ENCODE data around the gene SPCS3.
A peak's percentile ranks its signal among the peaks of the same experiment; 100 is the strongest.
"Not testable (repeated sequence)": the region's sequence is repeated elsewhere in the genome, so short reads cannot be mapped to it uniquely, and the experiment has no call there.

Gene SPCS3

DNA sequence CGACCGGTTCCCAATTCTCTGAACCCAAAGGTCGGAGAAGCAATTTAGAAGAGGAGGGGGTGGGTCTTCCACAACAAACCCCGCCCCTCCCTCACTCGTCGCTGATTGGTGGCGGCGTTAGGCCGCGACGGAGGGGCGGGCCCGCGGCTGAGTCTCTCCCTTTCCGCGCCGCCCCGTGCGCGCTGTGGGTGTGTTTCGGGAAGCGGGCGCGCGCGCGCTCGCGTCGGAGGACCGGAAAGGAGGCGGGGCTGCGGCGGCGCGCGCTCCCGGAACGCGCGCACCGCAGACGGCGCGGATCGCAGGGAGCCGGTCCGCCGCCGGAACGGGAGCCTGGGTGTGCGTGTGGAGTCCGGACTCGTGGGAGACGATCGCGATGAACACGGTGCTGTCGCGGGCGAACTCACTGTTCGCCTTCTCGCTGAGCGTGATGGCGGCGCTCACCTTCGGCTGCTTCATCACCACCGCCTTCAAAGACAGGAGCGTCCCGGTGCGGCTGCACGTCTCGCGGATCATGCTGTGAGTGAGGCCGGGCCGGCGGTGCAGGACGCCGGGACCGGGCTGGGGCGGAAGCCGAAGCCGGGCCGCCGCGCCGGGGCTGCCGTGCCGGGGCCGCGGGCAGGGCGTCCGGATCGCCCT is at the start of gene SPCS3:
TSS of gene SPCS3 (plus strand) at position 263 of the 636 bp plus-strand sequence. CDS start at position 374, 111 bp downstream.
- DNase-seq (ENCODE audit: low read depth in 2 of 2): peak; percentile 90

DNA sequence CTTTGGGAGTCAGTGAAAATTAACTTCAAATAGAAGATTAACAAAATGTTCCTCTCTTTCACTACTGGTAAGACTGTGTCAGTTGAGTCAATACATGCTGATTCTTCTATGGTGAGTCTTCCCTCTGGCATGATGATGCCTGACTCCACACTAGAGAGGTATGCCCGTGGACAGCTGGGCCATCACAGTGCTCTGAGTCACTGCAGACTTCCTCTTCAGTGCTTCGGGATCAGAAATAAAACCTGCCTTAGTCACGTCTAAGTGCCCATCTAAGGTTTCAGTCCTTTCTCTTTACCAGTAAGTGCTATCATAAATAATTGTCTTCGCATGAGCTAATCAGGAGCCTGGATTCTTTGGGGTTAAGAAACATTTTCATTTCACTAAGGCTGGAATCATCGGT is 49.1 kb upstream of the SPCS3 start:
- DNase-seq (ENCODE audit: low read depth in 2 of 2): no peak

GRCh38 chr4:176271749-176272148 is 48.0 kb upstream of the SPCS3 start:
- no peak for DNase-seq (ENCODE audit: low read depth in 2 of 2)

DNA sequence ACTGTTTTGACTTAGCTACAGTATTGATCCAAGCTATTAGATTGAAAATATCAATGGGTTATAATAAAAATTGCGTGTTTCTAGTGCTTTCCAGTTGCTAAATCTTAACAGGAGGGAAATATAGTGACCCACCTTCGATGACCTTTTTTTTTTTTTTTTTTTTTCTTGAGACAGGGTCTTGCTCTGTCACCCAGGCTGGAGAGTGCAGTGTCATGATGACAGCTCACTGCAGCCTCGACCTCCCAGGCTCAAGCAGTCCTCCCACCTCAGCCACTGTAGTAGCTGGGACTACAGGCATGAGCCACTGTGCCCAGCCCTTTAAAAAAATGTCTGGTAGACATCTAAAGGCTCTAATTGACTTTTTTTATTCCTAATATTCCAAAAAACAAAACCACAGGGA is 47.0 kb upstream of the SPCS3 start:
- DNase-seq (ENCODE audit: low read depth in 2 of 2): no peak

GRCh38 chr4:176273736-176274135 is 46.0 kb upstream of the SPCS3 start:
- no peak for DNase-seq (ENCODE audit: low read depth in 2 of 2)

- DNase-seq (ENCODE audit: low read depth in 2 of 2): no peak
These were observed 45.3 kb upstream of the SPCS3 start for GRCh38 chr4:176274441-176274840.

- DNase-seq (ENCODE audit: low read depth in 2 of 2): no peak
These were observed 43.1 kb upstream of the SPCS3 start for GRCh38 chr4:176276710-176277109.

GRCh38 chr4:176277162-176277904 is 42.4 kb upstream of the SPCS3 start:
- DNase-seq (ENCODE audit: low read depth in 2 of 2): peak; percentile 1 to 7

DNA sequence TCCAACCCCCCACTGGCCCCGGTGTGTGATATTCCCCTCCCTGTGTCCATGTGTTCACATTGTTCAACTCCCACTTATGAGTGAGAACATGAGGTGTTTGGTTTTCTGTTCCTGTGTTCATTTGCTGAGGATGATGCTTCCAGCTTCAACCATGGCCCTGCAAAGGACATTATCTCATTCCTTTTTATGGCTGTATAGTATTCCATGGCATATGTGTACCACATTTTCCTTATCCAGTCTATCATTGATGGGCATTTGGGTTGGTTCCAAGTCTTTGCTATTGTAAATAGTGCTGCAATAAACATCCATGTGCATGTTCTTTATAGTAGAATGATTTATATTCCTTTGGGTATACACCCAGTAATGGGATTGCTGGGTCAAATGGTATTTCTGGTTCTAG is 40.2 kb upstream of the SPCS3 start:
- not testable (repeated sequence) for DNase-seq (ENCODE audit: low read depth in 2 of 2)

GRCh38 chr4:176286728-176287127 is 33.0 kb upstream of the SPCS3 start:
- no peak for DNase-seq (ENCODE audit: low read depth in 2 of 2)

GRCh38 chr4:176287546-176287945 is 32.2 kb upstream of the SPCS3 start:
- DNase-seq (ENCODE audit: low read depth in 2 of 2): no peak

DNA sequence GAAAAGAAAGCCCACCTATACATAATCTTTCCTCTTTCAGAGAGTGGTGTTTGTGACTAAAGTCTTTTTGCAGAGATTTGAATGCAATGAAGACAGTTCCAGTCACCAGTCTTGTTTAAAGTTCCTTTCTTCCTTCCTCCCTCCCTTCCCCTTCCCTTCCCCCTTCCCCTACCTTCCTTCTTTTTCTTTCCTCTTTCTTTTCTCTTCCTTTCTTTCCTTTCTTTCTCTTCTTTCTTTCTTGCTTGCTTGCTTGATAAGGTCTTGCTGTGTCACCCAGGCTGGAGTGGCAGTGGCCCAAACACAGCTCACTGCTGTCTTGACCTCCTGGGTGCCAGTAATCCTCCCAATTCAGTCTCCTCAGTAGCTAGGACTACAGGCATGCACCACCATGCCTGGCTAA is 31.7 kb upstream of the SPCS3 start:
- no peak for DNase-seq (ENCODE audit: low read depth in 2 of 2)

GRCh38 chr4:176289561-176289960 is 30.2 kb upstream of the SPCS3 start:
- no peak for DNase-seq (ENCODE audit: low read depth in 2 of 2)

- DNase-seq (ENCODE audit: low read depth in 2 of 2): no peak
These were observed 29.2 kb upstream of the SPCS3 start for GRCh38 chr4:176290520-176290919.

- no peak for DNase-seq (ENCODE audit: low read depth in 2 of 2)
These were observed 28.0 kb upstream of the SPCS3 start for GRCh38 chr4:176291748-176292147.

- no peak for DNase-seq (ENCODE audit: low read depth in 2 of 2)
These were observed 26.8 kb upstream of the SPCS3 start for GRCh38 chr4:176292920-176293319.

DNA sequence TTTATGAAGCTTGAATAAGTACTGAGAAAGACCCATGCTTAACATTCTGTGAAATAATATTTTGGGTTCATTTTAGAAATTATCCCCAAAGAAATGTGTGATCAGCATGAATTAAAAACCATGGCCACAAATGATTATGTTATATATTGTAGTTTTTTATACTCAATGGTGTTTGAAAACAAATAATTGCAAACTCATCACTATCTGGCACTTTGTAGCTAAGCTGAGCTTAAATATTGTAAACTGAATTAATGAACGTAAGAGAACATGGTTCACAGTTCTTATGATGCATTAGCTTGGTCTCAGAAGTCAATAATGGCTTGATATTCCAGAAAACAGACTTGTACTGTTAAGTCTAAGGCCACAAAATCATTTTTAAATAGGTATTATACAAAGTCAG is 26.1 kb upstream of the SPCS3 start:
- no peak for DNase-seq (ENCODE audit: low read depth in 2 of 2)

DNA sequence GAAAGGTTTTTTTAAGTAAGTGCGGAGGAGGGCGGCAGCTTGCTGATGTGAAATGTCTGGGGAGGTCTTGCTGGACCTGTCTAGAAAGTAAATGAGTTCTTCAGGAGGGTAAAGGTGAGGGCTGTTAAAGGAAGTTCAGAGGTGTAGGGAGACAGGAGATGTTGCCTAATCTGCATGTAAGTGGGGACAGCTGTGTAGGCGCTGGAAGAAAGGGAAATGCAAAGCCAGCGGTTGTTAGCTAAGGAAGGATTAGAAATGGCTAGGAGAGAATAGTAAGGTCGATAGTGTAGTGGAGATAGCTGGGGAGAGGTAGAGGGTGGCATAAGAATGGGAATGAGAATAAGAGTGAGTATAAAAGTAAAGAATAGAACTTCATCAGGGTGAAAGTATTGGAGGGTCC is 23.9 kb upstream of the SPCS3 start:
- DNase-seq (ENCODE audit: low read depth in 2 of 2): not testable (repeated sequence)

- no peak for DNase-seq (ENCODE audit: low read depth in 2 of 2)
These were observed 21.1 kb upstream of the SPCS3 start for GRCh38 chr4:176298664-176299063.

- no peak for DNase-seq (ENCODE audit: low read depth in 2 of 2)
These were observed 19.7 kb upstream of the SPCS3 start for GRCh38 chr4:176300036-176300435.

DNA sequence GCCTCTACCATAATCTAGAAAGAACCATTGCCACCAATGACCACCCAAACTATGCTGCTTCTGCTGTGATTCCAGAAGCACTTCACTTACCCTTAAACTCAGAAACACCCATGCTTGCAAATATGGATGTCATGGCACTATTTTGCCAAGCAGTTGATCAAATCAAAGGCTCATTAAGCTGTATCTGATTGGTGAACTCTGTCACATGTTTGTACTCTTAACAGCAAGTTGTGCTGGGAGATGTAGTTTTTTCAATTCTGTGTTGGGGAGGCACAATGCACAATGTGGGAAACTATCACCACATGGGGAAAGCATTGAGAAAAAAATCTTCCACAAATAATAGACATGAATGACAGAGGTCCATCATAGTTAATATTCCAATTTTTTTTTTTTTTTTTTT is 19.2 kb upstream of the SPCS3 start:
- no peak for DNase-seq (ENCODE audit: low read depth in 2 of 2)

DNA sequence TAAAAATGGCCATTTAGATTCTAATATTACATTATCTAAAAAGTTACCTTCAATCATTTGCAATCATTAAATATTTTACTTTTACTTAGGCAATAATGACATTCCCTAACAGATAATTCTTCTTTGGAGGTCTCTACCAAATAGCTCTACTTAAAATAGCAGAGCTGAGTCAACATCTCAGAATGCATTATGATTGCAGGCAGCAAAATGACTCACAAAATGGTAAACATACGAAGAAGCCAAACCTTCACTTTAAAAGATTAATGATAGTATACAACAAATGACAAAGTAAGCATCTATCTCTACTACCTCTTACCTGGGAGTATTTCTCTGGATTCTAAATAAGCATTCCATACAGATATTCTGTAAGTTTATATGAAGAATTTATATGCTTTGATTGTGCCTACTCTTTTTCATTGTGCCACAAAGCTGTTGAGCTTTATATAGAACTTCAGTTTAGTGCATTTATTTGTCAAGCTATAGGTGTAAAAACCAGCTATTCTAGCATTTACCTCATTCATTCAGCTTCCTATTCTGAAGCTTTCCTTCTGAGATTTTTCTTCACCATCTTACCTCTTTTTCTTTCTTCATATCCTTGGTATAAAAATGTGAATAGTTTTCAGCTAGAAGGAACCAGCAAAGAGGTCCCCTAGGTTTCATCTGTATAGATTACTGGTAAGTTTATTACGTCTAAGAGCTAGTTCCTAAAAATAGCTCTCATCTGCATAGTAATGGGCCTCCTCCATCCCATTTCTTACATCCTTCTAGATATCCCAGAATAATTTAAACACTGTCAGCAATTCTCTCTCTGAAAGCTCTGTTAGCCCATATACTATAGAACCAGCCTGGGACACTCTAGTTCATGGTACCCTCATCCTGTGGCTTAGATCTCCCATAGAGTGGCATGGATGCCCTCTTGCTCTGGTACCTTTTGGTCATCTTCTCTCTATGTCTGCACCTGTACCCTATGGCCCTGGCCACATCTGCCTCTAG is 17.2 kb upstream of the SPCS3 start:
- DNase-seq (ENCODE audit: low read depth in 2 of 2): no peak
